Stimulated activated CD4-positive, alpha-beta T cell treated with anti-CD3 and anti-CD28 coated beads, Interleukin-4, amount 100 ng/mL, for 1 hour (primary cell): ENCODE results near the gene MRLN.
"Not testable (repeated sequence)": the region's sequence is repeated elsewhere in the genome, so short reads cannot be mapped to it uniquely, and the experiment has no call there.

ENCODE experiments used
- DNase-seq: peaks from one replicate; pipeline ENCODE4 v3.0.0-alpha.2; 2020

The MRLN gene

GRCh38 chr10:59753267-59753666, at the start of gene MRLN:
MRLN (minus strand) TSS chr10:59753455.
- no peak for DNase-seq

DNA sequence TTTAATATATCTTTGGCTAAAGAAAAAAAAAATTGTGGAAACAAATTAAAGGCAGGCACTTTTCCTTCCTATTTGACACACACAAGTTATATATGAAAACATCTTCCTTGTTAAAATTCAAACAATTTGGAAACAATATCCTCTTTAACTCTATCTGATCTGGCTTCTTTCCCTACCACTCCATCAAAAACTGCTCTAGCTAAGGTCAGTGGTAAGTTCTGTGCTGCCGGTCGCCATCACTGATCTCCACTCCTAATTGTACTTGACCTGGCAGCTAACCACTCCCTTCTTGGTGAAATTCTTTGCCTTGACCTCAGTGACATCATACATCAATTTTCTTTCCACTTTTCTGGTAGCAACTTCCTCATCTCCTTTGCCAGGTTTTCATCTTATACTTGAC, 47.9 kb upstream of the MRLN start:
- no peak for DNase-seq

DNA sequence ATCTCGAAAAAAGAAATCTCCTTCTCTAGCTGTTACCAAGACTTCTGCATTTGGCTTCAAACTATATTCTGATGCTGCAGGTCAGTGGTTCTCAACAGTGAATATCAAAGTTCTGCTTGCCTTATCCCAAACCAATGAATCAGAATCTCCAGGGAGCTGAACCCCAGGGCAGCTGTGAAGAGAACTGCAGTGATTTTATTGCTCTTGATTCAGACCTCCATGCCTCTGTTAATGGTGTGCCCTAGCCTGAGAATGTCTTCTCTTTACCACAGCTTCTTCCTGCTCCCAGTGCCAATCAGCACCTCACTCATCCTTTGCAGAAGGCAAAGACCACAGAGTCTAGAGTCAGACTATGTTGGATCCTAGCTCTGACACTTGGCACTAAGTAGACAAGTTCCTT, 46.2 kb upstream of the MRLN start:
- no peak for DNase-seq

GRCh38 chr10:59793919-59794318, 40.7 kb upstream of the MRLN start:
- DNase-seq: no peak

DNA sequence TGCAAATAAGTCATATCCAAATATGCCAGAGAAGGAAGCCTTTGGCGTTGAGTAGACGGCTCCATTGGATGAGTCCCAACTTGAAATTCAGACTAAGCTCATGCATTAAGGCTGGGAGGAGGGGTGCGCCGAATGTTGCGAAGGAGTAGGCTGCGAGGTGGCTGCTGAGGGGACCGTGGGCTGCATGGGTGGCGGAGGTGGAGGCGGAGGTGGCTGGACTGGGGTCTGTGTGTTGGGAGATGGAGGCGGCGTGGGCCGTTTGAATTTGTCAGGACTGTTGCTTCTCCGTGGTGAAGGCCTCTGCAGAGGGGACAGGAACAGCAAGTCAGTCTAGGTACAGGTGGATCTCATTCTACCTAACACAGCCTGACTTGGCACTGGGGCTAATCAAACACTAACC, 39.6 kb upstream of the MRLN start:
- DNase-seq: no peak

GRCh38 chr10:59791601-59792000, 38.3 kb upstream of the MRLN start:
- no peak for DNase-seq

GRCh38 chr10:59790080-59790479, 36.8 kb upstream of the MRLN start:
- DNase-seq: not testable (repeated sequence)

DNA sequence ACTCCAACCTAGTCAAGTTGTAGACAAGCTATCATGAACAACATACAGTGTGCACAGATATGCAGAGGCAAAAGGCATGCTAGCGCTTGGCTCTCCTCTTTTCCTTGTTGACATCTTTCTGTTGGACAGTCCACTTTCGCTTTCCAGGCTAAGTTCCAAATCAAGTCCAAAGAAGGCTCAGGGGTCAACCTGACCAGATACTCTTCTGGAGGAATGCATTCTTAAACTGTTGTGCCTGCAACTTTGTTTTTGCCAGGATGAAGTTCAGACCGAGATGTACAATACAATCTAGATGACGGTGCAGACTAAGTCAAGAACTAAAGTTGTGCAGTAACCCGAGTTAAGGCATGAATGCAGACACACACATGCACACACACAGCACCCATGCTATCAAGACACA, 35.7 kb upstream of the MRLN start:
- DNase-seq: not testable (repeated sequence)

- DNase-seq: not testable (repeated sequence)
These were observed 33.8 kb upstream of the MRLN start for GRCh38 chr10:59787032-59787431.

- not testable (repeated sequence) for DNase-seq
These were observed 32.2 kb upstream of the MRLN start for GRCh38 chr10:59785476-59785875.

DNA sequence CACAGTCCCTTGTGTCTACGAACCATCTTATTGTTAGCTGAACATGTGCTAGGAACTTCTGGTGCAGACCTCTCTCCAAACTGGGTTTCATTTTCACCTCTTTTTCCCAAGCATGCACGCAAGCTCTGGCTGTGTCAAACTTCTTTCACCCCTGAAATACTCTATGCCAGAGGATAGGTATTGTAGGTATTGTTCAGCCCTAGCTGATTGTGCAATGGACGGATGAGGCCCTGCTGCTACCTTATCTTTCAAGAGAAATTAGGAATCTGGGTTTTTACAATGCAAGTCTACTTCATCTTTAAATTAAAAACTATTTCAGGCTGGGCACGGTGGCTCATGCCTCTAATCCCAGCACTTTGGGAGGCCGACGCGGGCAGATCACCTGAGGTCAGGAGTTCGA, 28.3 kb upstream of the MRLN start:
- no peak for DNase-seq

DNA sequence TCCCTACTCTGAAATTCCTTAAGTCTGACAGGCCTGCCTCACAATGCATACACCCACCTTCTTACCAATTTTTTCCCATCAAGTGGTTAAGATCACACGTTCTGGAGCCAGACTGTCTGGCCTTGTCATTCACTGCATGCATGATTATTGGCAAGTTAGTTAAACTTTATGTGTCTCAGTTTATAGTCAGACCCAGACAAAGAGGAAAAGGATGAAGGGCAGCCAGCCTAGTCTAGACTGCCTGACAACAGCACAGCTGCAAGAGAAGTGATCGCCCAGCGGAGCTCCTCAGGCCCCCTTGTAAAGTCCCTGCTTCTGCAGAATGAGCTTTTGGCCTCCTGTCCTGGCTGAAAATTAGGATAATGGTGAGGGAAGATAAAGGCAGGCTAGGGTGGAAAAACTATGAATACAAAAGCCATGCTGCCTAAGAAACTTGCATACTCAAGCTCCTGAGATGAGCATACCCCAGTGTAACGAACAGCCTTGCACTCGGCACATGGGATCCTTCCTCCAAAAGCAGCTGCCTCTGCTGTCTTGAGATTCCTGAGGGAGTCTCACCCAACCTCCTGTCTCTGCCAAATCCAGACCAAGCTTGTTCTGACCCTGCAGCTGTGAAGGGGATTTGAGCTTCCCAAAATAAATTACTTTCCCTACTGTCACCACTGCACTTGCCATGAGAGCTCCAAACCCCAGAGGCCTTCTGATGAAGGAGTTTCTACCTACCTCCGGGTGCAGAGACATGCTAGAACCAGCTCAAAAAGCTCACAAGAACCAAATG, 26.7 kb upstream of the MRLN start:
- no peak for DNase-seq

- DNase-seq: no peak
These were observed 21.2 kb upstream of the MRLN start for GRCh38 chr10:59774451-59774850.

GRCh38 chr10:59773088-59773487, 19.8 kb upstream of the MRLN start:
- DNase-seq: no peak

DNA sequence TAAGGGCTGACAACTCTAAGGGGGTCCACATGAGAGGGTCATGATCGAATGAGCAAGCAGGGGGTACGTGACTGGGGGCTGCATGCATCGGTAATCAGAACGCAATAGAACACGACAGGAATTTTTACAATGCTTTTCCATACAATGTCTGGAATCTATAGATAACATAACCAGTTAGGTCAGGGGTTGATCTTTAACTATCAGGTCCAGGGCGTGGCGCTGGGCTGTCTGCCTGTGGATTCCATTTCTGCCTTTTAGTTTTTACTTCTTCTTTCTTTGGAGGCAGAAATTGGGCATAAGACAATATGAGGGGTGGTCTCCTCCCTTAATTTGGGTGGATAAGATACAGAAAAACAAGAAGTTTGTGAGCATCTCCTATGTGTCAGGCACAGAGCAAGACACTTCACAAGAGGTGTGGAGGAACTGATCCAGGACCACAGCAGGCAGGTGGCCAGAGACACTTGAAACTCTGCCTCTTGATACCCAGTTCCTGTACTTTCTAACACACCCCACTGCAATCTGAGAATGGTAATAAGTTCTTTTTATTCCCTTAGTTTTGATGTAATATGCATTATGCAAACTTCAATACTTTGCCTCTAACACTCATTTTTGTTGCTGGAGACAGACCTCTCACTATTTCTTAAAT, 18.0 kb upstream of the MRLN start:
- no peak for DNase-seq

GRCh38 chr10:59770689-59771088, 17.4 kb upstream of the MRLN start:
- DNase-seq: no peak

GRCh38 chr10:59762505-59762904, 9.2 kb upstream of the MRLN start:
- no peak for DNase-seq

GRCh38 chr10:59757966-59758365, 4.7 kb upstream of the MRLN start:
- no peak for DNase-seq

DNA sequence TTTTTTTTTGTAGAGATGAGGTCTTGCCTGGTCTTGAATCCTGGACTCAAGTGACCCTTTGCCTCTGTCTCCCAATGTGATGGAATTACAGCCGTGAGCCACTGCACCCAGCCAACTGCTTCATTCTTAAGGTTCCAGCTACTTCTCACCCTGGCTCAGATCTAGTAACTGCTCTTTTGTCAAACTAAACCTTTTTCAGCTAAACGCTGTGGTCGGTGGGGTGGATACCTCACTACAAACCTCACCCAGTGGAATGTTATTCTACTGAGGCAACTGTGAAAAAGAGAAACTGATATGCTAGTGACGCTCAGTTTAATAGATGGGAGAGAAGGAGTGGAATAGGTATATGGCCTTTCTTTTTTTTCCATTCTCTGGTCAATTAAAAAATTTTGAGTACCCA, 1.7 kb upstream of the MRLN start:
- no peak for DNase-seq

- DNase-seq: no peak
These were observed 846 bp downstream of the MRLN start for GRCh38 chr10:59752278-59752940.

DNA sequence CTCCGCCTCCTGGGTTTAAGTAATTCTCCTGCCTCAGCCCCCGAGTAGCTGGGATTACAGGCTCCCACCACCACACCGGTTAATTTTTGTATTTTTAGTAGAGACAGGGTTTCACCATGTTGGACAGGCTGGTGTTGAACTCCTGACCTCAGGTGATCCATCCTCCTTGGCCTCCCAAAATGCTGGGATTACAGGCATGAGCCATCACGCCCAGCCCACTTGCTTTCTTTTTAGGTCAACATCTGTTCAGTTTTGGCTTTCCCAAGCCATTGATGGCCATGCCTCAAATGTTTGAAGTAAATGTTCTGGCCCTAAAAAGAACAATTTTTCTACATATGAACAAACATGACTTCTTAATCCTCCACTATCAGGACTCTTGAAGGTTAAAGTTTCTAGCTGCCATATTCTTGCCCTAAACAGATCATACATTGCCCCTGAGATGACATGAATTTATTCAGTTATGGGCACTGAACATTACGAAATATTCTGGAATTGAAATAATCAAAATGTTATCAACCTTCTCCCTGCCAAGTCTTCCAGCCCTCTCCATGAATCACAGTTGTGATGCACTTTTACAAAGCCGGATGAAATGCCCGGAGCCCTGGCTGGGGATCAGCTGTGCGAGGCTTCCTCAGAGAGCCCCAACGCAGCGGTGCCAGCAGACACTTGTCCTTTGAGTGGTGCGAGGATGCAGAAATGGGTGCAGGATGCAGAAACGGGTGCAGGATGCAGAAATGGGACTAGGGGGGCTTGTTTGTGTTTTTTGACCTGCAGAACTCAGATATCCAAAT, 2.9 kb downstream of the MRLN start:
- no peak for DNase-seq

DNA sequence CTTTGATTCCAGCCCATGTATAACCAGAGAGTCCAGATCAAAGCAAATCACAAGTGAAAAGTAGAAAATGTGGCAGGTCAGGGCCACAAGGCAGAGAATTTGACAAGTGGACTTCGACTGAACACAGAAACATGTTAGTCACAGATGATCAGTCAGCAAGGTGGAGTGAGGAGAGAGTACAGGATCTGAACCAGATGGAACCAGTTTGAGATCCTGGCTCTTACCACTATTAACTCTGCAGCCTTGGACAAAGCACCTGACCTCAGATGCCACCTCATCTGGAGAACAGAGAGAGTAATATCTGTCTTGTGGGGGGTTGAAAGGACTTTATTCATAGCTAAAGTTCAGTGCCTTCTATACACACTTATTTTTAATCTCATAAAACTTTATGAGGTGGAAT, 4.4 kb downstream of the MRLN start:
- DNase-seq: no peak

GRCh38 chr10:59745163-59745650, 8.0 kb downstream of the MRLN start:
- DNase-seq: no peak
